ENCODE results near the gene AP3M1.

The AP3M1 gene

GRCh38 chr10:74077416-74077815, 73.2 kb downstream of the AP3M1 start:
- no peak for DNase-seq

- no peak for DNase-seq
Measured at GRCh38 chr10:74076961-74077360, 73.7 kb downstream of the AP3M1 start.

- no peak for DNase-seq
Measured at GRCh38 chr10:74075906-74076305, 74.7 kb downstream of the AP3M1 start.

- no peak for DNase-seq
Measured at GRCh38 chr10:74072503-74072902, 78.1 kb downstream of the AP3M1 start.

GRCh38 chr10:74071157-74071556, 79.5 kb downstream of the AP3M1 start:
- DNase-seq, result no peak

Data from DMS 273 treated with DMSO at 0.1 percent for 48 hours (cell line).